Loucy (cell line): ENCODE data around the gene FGF2.

Source experiments
- H2AFZ ChIP-seq: fragments of 200-600 bp; sonication (generic); 2 replicates; pipeline ENCODE4 v1.6.0; 2016; ENCODE audit warnings: antibody characterized with exemption, mild to moderate bottlenecking, low read length, moderate library complexity
- H3F3A ChIP-seq: fragments of 200-600 bp; 2 replicates; pipeline ENCODE4 v1.6.0; 2016; ENCODE audit warnings: antibody characterized with exemption, low read depth, mild to moderate bottlenecking
- H3K27me3 ChIP-seq: fragments of 200-600 bp; sonication (generic); 2 replicates; pipeline ENCODE4 v1.6.1; 2014; ENCODE audit warnings: low read length, mild to moderate bottlenecking; ENCODE audit not compliant: insufficient read depth, poor library complexity, severe bottlenecking
- H3K36me3 ChIP-seq: fragments of 200-600 bp; sonication (generic); 2 replicates; pipeline ENCODE4 v1.6.1; 2016; ENCODE audit warnings: low read length; ENCODE audit not compliant: insufficient read depth
- H3K4me1 ChIP-seq: fragments of 200-600 bp; sonication (generic); 2 replicates; pipeline ENCODE4 v1.5.1; 2014; ENCODE audit warnings: low read length, mild to moderate bottlenecking; ENCODE audit not compliant: insufficient read depth, poor library complexity, severe bottlenecking
- H3K4me2 ChIP-seq: fragments of 200-600 bp; sonication (generic); 2 replicates; pipeline ENCODE4 v1.6.0; 2014; ENCODE audit warnings: antibody characterized with exemption, low read length, low read depth, mild to moderate bottlenecking; ENCODE audit not compliant: poor library complexity, severe bottlenecking
- H3K4me3 ChIP-seq: fragments of 200-600 bp; sonication (generic); 2 replicates; pipeline ENCODE4 v1.5.1; 2014; ENCODE audit warnings: low read length, mild to moderate bottlenecking, mixed read lengths; ENCODE audit not compliant: poor library complexity, severe bottlenecking
- H3K79me2 ChIP-seq: fragments of 200-600 bp; sonication (generic); 2 replicates; pipeline ENCODE4 v1.6.1; 2014; ENCODE audit warnings: low read length; ENCODE audit not compliant: insufficient read depth
- H3K9ac ChIP-seq: fragments of 200-600 bp; sonication (generic); 2 replicates; pipeline ENCODE4 v1.6.0; 2014; ENCODE audit warnings: mild to moderate bottlenecking, low read depth, low read length, moderate library complexity; ENCODE audit not compliant: poor library complexity, severe bottlenecking
- H3K9me2 ChIP-seq: fragments of 200-600 bp; sonication (generic); replicated peaks from 2 replicates; pipeline ENCODE4 v1.6.1; 2016; ENCODE audit warnings: low read depth, low read length, mixed read lengths
- H3K9me3 ChIP-seq: fragments of 200-600 bp; sonication (generic); 2 replicates; pipeline ENCODE4 v1.6.1; 2014; ENCODE audit warnings: mild to moderate bottlenecking, antibody characterized with exemption, low read length, low read depth; ENCODE audit not compliant: insufficient read depth
- H4K20me1 ChIP-seq: fragments of 200-600 bp; sonication (generic); 2 replicates; pipeline ENCODE4 v1.6.0; 2014; ENCODE audit warnings: antibody characterized with exemption, low read length, mild to moderate bottlenecking; ENCODE audit not compliant: insufficient read depth, poor library complexity, severe bottlenecking
- CTCF ChIP-seq: fragments of 200-600 bp; sonication (generic); conservative IDR thresholded peaks from 2 replicates; pipeline ENCODE4 v1.5.1; 2014; ENCODE audit warnings: mild to moderate bottlenecking, antibody characterized with exemption, low read length
- EZH2phosphoT487 ChIP-seq: fragments of 200-600 bp; IDR thresholded peaks from 2 replicates; pipeline ENCODE4 v1.6.1; 2018; ENCODE audit warnings: antibody characterized with exemption, mild to moderate bottlenecking, moderate library complexity, borderline replicate concordance

The FGF2 gene

GRCh38 chr4:122901247-122902010 is 74.8 kb downstream of the FGF2 start:
- no peak overlapping the region for H3K9ac ChIP-seq

GRCh38 chr4:122903766-122904288 is 77.2 kb downstream of the FGF2 start:
- H3K4me1 ChIP-seq = no peaks in the 10 kb centered on the region
- H3K9me3 ChIP-seq = no peaks in the 10 kb centered on the region
- no peaks in the 10 kb centered on the region for H3K36me3 ChIP-seq
- H3F3A ChIP-seq = no peaks in the 10 kb centered on the region
- H3K9me2 ChIP-seq = no peaks in the 10 kb centered on the region
- H2AFZ ChIP-seq = no peak overlapping the region
- TF ChIP-seq CTCF = no peak
- TF ChIP-seq EZH2phosphoT487 = no peak
- no peak overlapping the region for H3K4me2 ChIP-seq
- H3K79me2 ChIP-seq = no peaks in the 10 kb centered on the region
- H3K27me3 ChIP-seq = no peaks in the 10 kb centered on the region
- H4K20me1 ChIP-seq = no peaks in the 10 kb centered on the region
- no peak overlapping the region for H3K4me3 ChIP-seq
- no peak overlapping the region for H3K9ac ChIP-seq

More at GRCh38 chr4:122901247-122902010, 74.8 kb downstream of the FGF2 start:
- H3K4me3 ChIP-seq = no peak overlapping the region
- no peaks in the 10 kb centered on the region for H3K36me3 ChIP-seq
- H3K79me2 ChIP-seq = no peaks in the 10 kb centered on the region
- no peak overlapping the region for H3K4me2 ChIP-seq
- no peaks in the 10 kb centered on the region for H3K4me1 ChIP-seq
- no peaks in the 10 kb centered on the region for H3K9me3 ChIP-seq
- no peaks in the 10 kb centered on the region for H4K20me1 ChIP-seq
- no peaks in the 10 kb centered on the region for H3F3A ChIP-seq
- TF ChIP-seq CTCF (no peak), EZH2phosphoT487 (no peak)
- no peaks in the 10 kb centered on the region for H3K9me2 ChIP-seq
- H3K27me3 ChIP-seq = no peaks in the 10 kb centered on the region
- no peak overlapping the region for H2AFZ ChIP-seq

GRCh38 chr4:122906859-122907305 is 80.3 kb downstream of the FGF2 start:
- H3K9me3 ChIP-seq = no peaks in the 10 kb centered on the region
- H2AFZ ChIP-seq = no peak overlapping the region
- no peaks in the 10 kb centered on the region for H3F3A ChIP-seq
- no peaks in the 10 kb centered on the region for H3K4me1 ChIP-seq
- no peaks in the 10 kb centered on the region for H4K20me1 ChIP-seq
- no peak overlapping the region for H3K4me3 ChIP-seq
- H3K27me3 ChIP-seq = no peaks in the 10 kb centered on the region
- H3K9me2 ChIP-seq = no peaks in the 10 kb centered on the region
- H3K36me3 ChIP-seq = no peaks in the 10 kb centered on the region
- no peaks in the 10 kb centered on the region for H3K79me2 ChIP-seq
- H3K9ac ChIP-seq = no peak overlapping the region
- H3K4me2 ChIP-seq = no peak overlapping the region
- TF ChIP-seq CTCF = no peak
- no peak for TF ChIP-seq EZH2phosphoT487
